GM18507 (cell line): ENCODE results near the gene SIMC1.
A peak's percentile ranks its signal among the peaks of the same experiment; 100 is the strongest.
"Not testable (repeated sequence)": the region's sequence is repeated elsewhere in the genome, so short reads cannot be mapped to it uniquely, and the experiment has no call there.

Source experiments
- DNase-seq: peaks from one replicate; pipeline ENCODE4 v3.0.0; 2011; ENCODE audit warnings: low read depth; ENCODE audit not compliant: insufficient read length; ENCODE audit errors: extremely low spot score
- FAIRE-seq: peaks from 2 replicates; lab custom pipeline; 2011; peaks lifted over from hg19 to GRCh38; lab: Jason Lieb, UNC

Gene SIMC1

DNA sequence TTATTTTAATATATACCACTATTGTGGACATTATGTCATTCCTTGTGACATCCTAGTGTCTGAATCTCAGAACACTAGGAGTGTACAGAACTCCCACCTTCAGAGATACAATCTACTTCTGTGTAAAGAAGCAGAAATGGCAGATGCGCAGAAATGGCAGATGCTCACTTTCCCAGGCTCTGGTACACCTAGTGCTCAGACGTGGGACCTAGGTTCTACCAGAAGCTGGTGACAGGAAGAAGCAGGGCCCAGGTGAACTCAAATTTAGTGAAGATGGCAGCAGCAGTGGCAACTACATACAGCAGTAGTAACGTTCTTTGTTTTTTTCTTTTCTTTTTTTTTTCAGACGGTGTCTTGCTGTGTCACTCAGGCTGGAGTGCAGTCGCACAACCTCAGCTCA lies 22.5 kb downstream of the SIMC1 start:
- not testable (repeated sequence) for DNase-seq, FAIRE-seq

DNA sequence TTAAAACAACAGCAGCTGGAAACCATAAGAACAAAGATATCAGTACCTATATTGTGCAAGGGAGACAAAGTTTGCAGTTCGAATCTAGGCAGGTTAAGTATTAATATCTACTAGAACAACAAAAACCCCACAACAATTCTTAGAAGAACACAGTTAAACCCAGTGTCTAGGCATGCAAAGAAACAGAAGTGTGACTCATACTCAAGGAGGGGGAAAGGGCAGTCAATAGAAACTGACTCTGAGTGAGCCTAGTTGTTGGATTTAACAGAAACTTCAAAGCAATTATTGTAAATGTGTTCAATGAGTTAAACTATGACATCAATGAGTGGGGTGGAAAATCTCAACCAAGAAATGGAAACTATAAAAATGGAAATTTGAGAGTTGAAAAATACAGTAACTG lies 28.2 kb downstream of the SIMC1 start:
- FAIRE-seq, result peak; percentile 50
- DNase-seq, result not testable (repeated sequence)

DNA sequence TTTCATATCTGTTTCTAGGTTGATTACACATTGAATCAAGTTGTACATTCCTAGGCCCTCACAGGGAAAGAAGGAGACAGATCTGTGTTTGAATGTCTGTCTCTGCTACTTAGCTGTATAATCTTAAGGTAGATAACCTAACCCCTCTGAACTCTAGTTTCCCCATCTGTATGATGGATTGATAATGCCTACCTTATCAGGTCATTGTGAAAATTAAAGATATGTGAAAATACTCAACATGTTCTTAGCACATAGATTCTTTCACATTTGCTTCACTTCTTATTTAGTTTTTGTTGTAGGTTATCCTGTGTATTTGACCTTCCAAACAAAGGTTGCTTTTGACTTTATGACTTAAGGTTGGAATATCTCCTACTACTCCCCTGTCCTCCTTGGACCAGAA lies 50.8 kb downstream of the SIMC1 start:
- FAIRE-seq, result not testable (repeated sequence)

DNA sequence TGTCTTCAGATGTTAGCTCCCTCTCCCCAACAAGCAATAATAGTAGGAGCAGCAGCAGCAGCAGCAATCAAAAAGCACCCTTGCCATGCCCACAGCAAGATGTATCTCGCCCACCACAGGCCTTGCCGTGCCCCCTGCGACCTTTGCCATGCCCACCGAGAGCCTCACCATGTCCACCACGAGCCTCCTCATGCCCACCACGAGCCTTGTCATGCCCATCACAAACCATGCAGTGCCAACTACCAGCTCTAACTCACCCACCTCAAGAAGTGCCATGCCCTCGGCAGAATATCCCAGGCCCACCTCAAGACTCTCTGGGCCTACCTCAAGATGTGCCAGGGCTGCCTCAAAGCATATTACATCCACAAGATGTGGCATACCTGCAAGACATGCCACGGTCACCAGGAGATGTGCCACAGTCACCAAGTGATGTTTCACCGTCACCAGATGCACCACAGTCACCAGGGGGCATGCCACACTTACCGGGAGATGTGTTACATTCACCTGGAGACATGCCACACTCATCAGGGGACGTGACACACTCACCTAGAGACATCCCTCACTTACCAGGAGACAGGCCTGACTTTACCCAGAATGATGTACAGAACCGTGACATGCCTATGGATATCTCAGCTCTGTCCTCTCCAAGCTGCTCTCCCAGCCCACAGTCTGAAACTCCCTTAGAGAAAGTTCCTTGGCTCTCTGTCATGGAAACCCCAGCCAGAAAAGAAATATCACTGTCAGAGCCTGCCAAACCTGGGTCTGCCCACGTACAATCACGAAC lies 52.0 kb downstream of the SIMC1 start:
- FAIRE-seq, result not testable (repeated sequence)

More for the DNA sequence above, 50.8 kb downstream of the SIMC1 start:
- DNase-seq, result not testable (repeated sequence)

DNA sequence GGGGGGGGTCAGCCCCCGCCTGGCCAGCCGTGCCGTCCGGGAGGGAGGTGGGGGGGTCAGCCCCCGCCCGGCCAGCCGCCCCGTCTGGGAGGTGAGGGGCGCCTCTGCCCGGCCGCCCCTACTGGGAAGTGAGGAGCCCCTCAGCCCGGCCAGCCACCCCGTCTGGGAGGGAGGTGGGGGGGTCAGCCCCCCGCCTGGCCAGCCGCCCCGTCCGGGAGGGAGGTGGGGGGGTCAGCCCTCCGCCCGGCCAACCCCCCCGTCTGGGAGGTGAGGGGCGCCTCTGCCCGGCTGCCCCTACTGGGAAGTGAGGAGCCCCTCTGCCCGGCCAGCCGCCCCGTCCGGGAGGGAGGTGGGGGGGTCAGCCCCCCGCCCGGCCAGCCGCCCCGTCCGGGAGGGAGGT lies 67.1 kb downstream of the SIMC1 start:
- not testable (repeated sequence) for DNase-seq, FAIRE-seq

More for the DNA sequence above, 52.0 kb downstream of the SIMC1 start:
- DNase-seq, result not testable (repeated sequence)

DNA sequence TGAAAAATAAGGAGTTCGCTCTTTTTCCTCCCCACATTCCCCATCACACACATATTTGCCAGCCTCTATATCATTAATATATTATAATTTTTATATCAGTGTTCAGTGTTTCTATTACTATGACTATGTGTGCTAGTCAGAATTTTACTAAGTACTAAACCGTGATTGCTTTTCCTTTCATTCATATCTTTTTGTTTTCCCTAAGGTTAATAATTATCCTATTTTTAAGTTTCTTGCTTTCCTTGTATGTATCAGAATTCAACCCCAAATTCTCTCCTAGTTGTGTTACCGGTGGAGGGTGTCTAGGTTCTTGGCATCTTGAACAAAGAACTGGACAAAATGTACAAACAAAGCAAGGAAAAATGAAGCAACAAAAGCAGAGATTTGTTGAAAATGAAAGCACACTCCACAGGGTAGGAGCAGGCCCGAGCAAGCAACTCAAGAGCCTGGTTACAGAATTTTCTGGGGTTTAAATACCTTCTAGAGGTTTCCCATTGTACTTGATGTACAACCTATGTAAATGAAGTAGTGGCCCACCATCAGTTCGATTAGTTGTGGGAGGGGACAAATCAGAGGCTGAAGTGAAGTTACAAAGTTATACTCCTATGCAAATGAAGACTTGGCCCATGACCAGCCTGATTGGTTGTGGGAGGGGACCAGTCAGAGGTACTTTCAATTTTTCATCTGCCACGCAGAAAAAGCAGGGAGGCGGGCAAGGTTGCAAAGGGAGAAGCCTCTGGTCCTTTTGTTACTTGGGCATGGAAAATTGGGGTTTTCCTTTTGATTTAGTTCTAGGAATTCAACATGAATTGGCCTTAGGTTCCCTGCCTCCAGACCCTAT lies 79.5 kb downstream of the SIMC1 start:
- DNase-seq (no peak), FAIRE-seq (no peak)

DNA sequence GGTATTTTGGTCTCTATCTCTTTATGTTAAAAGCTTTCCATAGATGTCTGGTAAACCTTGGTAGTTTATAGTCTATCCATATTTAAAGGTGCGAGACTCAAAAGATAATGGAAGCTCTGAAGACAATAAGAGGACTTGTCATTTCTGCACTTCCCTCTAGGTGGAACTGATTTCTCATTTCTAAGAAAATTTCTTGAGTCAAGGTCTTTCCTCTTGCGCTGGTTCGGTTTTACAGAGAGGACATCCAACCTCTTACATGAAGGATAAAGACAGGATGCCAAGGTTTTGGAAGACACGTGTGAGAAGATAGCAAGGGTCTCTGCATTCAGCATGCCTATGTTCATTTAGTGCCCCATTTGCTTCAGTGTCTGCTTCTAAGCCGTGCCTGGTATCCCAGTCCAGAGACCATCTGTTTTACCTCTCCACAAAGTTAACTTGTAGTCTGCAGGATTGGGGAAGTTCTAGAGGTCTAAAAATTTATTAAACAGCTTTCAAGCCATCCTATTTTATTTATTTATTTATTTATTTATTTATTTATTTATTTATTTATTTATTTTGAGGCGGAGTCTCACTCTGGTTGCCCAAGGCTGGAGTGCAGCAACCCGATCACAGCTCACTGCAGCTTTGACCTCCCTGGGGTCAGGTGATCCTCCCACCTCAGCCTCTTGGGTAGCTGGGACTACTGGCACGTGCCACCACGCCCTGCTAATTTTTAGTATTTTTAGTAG lies 81.8 kb downstream of the SIMC1 start:
- DNase-seq (no peak), FAIRE-seq (peak; percentile 31)

DNA sequence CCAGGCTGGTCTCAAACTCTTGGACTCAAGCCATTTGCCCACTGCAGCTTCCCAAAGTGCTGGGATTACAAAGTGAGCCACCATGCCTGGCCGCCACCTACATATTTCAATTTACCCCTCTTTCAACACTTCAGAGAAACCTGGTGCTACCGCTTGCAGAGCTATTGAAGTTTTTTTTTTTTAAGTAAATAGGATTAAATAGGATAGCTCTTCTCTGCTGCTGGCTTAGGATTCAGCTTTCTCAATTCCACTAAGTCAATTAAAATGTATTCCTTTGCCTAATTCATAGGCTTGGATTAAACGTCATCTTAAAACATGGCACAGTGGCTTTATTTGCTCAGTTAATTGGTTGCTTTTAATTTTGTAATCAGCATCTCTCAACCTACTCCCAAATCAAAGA lies 82.4 kb downstream of the SIMC1 start:
- DNase-seq, result no peak
- no peak for FAIRE-seq

DNA sequence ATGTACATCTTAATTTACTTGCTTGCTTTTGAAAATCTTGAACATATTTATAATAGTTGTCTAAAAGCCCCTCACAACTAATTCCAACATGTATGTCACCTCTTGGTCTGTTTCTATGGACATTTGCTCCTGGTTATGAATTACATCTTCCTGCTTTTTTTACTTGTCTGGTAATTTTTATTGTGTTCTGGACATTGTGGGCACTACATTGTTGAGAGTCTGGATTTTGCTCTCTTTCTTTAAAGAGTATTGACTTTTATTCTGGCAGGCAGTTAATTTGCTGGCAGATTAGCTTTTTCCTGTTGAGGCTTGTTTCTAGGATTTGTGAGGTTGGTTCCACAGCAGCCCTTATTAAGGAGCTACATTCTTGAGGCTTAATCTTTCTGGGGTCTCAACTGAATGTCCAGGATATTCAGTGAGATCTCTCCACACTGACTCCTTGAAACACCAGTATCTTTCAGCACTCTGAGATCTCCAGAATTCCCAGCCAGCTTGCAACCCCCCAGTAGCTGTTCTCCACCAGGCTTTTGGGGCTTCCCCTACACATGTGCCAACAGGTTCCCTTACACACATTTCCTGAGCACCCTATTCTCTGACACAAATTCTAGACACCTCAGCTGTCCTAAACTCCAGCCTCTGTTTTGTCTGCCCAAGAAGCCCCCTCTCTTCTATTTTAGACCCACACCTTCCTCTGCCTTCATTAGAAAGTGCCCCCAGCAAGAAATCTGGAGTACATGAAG lies 96.0 kb downstream of the SIMC1 start:
- DNase-seq (no peak), FAIRE-seq (no peak)

DNA sequence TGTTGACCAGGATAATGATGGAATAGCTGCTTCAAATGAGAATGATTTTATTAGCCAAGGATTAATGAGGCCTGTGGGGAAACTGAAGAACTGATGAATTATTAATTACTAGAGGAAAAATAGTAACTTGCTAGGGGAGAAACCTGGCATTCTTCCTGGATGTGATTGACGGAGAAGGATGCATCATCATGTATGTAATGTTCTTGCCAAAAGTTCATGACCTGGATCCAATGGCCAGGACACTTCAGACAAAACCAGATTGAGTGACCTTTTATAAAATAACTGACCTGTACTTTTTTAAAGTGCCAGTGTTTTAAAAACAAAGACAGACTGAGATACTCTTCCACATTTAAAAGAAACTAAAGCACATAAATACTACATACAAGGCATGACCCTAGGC lies 99.7 kb downstream of the SIMC1 start:
- no peak for FAIRE-seq
- DNase-seq, result no peak

DNA sequence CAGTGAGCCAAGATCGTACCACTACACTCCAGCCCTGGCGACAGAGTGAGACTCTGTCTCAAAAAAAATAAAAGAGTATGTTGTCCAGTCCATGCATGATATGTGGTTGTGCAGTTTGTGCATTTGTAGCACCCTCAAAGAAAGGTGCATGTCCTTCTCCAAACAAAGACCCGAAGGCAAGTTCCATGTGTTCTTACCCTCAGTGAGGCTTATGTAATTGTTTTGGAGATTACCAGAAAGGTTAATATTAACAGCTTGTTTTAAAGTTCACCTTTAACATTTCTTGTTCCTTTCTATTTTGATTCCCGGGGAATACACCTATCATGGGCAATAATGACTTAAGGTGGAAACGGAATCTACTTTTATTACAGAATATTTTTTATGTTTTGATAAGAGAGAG lies 101.1 kb downstream of the SIMC1 start:
- FAIRE-seq (no peak), DNase-seq (no peak)

DNA sequence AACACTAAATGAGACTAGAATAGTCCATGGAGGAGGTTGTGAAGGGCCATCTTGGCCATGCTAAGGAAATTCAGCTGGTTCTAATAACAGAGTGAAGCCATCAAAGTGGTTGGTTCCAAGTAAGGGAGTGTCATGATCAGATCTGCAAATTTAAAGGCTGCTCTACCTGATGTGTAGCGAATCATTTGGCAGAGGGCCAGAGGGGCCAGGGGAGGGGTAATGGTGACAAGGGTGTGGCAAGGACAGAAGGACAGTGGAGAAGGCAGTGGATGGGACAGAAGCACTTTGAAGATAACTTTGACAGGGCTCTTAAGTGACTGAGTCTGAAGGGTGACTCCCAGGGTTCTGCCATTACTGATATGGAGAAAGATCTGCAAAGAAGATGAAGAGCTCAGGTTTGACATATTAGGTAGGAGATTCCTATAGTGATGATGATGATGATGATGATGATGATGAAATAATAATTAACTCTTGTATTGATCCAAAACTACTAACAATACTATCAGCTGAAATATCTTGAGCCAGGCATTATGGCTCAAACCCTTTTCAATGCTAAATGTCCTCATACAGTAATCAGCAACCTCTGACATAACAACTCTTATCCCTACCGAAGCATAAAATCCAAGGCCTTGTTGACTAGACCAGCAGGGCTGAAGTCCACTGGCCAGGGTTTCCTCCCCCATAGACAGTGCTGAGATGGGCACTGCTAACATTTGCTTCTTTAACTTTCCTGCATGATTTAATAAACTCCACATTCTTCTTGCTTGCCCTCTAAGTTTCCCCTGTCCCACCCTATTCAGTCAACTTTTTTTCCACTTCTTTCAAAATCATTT lies 103.3 kb downstream of the SIMC1 start:
- FAIRE-seq, result no peak
- no peak for DNase-seq

DNA sequence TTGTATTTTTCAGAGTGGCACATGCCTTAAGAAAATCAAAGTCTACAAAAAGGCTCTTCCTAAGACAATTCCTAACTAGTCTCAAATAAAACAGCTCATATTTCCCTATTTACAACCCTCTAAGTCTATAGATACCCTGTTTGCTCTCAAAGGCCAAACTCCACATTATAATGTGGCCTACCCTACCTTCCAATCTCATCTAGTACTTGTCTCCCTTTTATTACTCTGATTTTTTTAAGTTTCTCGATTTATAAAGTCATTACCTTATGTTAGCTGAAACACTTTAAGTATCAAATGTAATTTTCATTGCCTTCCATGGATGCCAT lies 103.9 kb downstream of the SIMC1 start:
- DNase-seq, result no peak

DNA sequence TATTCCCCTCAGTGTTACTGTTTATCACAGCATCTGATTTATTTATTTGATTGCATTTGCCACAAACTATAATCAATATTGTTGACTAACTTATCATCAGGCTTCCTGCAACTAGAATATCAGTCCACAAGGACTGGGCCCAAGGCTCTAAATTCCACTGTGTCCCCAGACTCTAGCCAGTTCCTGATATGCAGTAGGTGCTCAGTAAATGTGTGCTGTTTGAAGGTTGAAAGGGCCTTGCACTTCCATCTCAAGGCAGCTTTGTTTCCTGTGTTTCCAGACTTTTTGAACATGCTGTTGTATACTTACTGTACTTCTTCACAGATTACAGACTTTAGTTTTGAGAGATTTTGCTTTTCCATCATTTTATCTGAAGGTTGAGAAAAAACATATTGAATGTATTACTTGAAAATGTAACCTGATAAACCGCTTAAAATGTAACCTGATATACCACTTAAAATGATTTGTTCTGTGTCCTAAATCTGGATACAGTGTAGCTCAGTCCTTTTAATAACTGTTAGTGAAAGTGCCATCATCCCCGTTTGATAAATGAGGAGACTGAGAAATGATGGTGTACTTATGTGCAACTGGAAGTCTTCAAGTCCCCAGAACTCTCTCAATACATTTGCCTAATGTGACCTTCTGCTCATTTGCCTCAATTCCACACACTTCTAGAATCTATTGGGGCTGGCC lies 104.7 kb downstream of the SIMC1 start:
- FAIRE-seq (no peak), DNase-seq (no peak)

More for the DNA sequence above, 103.9 kb downstream of the SIMC1 start:
- FAIRE-seq, result no peak

DNA sequence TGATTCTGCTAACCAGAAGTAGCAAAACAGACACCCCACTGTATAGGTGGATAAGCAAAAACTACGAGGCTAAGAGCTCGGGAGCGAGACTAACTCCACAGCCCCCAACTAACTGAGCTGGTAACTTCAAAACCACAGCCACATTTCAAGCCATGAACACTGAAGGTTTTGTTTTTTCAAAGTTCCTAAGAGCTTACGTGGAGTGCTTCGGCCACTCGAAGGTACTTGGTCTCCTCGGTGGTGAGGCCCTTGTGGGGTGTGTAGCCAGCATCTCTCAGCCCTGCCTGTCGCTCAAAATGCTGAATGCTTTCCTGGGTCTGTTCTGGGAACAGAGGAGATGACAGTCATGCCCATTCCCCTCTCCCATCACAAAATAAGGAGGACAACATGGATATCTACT lies 112.2 kb downstream of the SIMC1 start:
- FAIRE-seq, result no peak

DNA sequence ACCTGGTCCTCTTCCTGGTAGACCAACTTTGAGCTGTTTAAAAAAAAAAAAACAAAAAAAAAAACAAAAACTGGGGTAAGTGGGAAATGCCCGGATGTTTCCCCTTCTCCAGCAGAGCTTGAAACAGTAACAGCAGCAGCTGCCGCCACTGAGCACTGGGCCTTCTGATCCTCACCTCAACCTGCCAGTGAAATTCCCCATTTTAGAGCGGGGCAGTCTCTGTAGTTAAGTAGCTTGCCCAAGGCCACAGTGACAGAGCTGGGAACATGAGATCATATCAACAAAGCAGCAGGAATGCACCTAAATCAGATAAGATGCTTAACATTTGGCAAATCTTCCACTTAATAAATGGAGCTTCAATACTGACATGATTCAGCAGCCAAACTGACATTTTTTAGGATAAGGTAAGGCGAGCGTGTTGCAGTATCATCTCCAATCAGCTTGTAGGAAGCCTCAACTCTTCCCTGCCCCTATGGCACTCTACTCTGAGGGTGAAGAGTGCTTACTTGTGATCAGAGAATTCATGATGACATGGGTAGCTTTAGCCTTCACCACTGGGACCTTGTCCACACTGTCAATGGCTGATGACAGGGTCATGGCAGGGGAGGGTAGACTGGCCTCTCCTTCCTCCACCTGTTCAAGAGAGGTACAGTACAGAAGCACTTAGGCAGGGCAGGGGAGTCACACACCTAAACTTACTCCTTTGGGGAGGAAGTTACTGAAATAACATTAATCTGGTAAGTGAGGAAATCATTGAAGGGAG lies 114.1 kb downstream of the SIMC1 start:
- FAIRE-seq (no peak), DNase-seq (no peak)

More for the DNA sequence above, 112.2 kb downstream of the SIMC1 start:
- DNase-seq, result no peak

DNA sequence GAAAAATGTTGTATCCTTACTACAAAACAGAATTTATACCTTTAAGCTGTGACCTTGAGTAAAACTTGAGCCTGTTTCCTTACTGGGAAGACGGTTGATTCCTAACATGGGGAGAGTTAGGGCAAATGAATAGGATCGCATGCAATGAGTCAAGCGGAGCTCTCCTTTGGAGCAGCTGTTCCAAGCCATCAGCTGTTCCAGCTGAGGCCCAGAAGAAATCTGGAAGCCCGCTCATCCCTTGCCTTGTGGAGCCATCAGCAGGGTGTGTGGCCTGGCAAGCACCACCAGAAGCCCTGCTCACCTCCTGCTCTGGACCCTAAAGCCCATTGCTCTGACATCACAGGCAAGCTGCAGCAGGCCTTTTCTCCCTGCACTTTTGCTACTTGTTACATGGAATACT lies 115.3 kb downstream of the SIMC1 start:
- FAIRE-seq (no peak), DNase-seq (no peak)
